ENCODE data around the gene KCNJ12.
"Not testable (repeated sequence)": the region's sequence is repeated elsewhere in the genome, so short reads cannot be mapped to it uniquely, and the experiment has no call there.

KCNJ12 gene

DNA sequence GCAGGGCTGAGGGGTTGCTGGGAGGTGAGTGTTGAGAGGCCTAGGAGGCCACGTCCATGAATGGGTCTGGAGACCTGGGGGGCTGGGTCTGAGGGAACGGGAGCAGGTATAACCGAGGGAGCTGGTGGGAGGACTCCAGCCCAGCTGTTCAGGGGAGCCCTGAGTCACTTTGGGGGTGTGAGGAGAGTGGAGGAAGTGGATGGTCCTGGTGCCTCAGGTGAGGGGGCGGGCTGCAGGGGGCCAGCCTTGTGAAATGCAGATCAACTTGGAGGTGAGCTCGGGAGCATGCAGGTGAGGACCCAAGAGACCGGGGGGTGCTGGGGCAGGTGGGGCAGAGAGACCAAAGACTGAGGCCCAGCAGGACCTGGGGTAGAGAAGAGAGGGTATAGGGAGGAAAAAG, 79.6 kb downstream of the KCNJ12 start:
- H3K79me2 ChIP-seq (ENCODE audit: insufficient read depth, low read length): no peaks in the 10 kb centered on the region
- no peak overlapping the region for H3K4me2 ChIP-seq (ENCODE audit: insufficient read depth, low read length)
- no peak overlapping the region for H2AFZ ChIP-seq (ENCODE audit: low read depth, low read length)
- no peak for ATAC-seq (ENCODE audit: insufficient read depth, low read depth)
- H4K20me1 ChIP-seq (ENCODE audit: insufficient read depth, low read length): no peaks in the 10 kb centered on the region; the same call in 1 of the 2 replicates
- H3K9me3 ChIP-seq (ENCODE audit: insufficient read depth, low read length, severe bottlenecking): no peaks in the 10 kb centered on the region
- TF ChIP-seq EZH2 (IDR thresholded peaks at IDR 0.05; ENCODE audit: borderline replicate concordance, low read depth, low read length, severe bottlenecking): no peak
- no peak for TF ChIP-seq CTCF (IDR thresholded peaks at IDR 0.05; ENCODE audit: borderline replicate concordance, extremely low read depth, low read length, poor library complexity, severe bottlenecking)
- no peak overlapping the region for H3K27ac ChIP-seq (ENCODE audit: low read length)
- H3K27me3 ChIP-seq (ENCODE audit: insufficient read depth, low read length, poor library complexity): no peaks in the 10 kb centered on the region
- no peak for DNase-seq
- no peaks in the 10 kb centered on the region for H3K4me1 ChIP-seq (ENCODE audit: insufficient read depth, low read length)
- H3K36me3 ChIP-seq (ENCODE audit: insufficient read depth, low read length): no peaks in the 10 kb centered on the region
- no peak overlapping the region for H3K4me3 ChIP-seq (ENCODE audit: low read depth in 1 of 2, low read length in 2 of 2)
- no peak overlapping the region for H3K9ac ChIP-seq (ENCODE audit: low read depth, low read length)

DNA sequence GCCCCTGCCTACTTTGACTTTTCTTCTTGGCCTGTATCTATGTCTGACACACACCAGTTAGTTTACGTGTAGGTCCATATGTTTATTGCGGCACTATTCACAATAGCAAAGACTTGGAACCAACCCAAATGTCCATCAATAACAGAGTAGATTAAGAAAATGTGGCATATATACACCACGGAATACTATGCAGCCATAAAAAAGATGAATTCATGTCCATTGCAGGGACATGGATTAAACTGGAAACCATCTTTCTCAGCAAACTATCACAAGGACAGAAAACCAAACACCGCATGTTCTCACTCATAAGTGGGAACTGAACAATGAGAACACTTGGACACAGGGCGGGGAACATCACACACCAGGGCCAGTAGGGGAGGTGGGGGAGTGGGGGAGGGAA, 80.3 kb downstream of the KCNJ12 start:
- H3K79me2 ChIP-seq (ENCODE audit: insufficient read depth, low read length); DNase-seq; H3K9me3 ChIP-seq (ENCODE audit: insufficient read depth, low read length, severe bottlenecking); H3K36me3 ChIP-seq (ENCODE audit: insufficient read depth, low read length); H3K9ac ChIP-seq (ENCODE audit: low read depth, low read length); H3K4me1 ChIP-seq (ENCODE audit: insufficient read depth, low read length); H3K27me3 ChIP-seq (ENCODE audit: insufficient read depth, low read length, poor library complexity); H4K20me1 ChIP-seq (ENCODE audit: insufficient read depth, low read length); ATAC-seq (ENCODE audit: insufficient read depth, low read depth); H3K4me2 ChIP-seq (ENCODE audit: insufficient read depth, low read length); H3K27ac ChIP-seq (ENCODE audit: low read length); H3K4me3 ChIP-seq (ENCODE audit: low read depth in 1 of 2, low read length in 2 of 2); H2AFZ ChIP-seq (ENCODE audit: low read depth, low read length): not testable (repeated sequence)

GRCh38 chr17:21457051-21458026, 81.2 kb downstream of the KCNJ12 start:
- Histone ChIP-seq H2AFZ (ENCODE audit: low read depth, low read length) (no peak overlapping the region; the same call in 1 of the 2 replicates), H3K4me2 (ENCODE audit: insufficient read depth, low read length) (no peak overlapping the region), H3K4me3 (ENCODE audit: low read depth in 1 of 2, low read length in 2 of 2) (no peak overlapping the region), H3K4me1 (ENCODE audit: insufficient read depth, low read length) (no peaks in the 10 kb centered on the region), H3K79me2 (ENCODE audit: insufficient read depth, low read length) (no peaks in the 10 kb centered on the region), H4K20me1 (ENCODE audit: insufficient read depth, low read length) (no peaks in the 10 kb centered on the region; the same call in 1 of the 2 replicates), H3K9me3 (ENCODE audit: insufficient read depth, low read length, severe bottlenecking) (no peaks in the 10 kb centered on the region), H3K27ac (ENCODE audit: low read length) (no peak overlapping the region), H3K36me3 (ENCODE audit: insufficient read depth, low read length) (no peaks in the 10 kb centered on the region), H3K9ac (ENCODE audit: low read depth, low read length) (no peak overlapping the region), H3K27me3 (ENCODE audit: insufficient read depth, low read length, poor library complexity) (peaks cover 4% of the 10 kb centered on the region)
- no peak for TF ChIP-seq EZH2 (IDR thresholded peaks at IDR 0.05; ENCODE audit: borderline replicate concordance, low read depth, low read length, severe bottlenecking)
- TF ChIP-seq CTCF (IDR thresholded peaks at IDR 0.05; ENCODE audit: borderline replicate concordance, extremely low read depth, low read length, poor library complexity, severe bottlenecking): peak; percentile 77
- ATAC-seq (ENCODE audit: insufficient read depth, low read depth): peak; percentile 95
- peak; percentile 87 for DNase-seq

DNA sequence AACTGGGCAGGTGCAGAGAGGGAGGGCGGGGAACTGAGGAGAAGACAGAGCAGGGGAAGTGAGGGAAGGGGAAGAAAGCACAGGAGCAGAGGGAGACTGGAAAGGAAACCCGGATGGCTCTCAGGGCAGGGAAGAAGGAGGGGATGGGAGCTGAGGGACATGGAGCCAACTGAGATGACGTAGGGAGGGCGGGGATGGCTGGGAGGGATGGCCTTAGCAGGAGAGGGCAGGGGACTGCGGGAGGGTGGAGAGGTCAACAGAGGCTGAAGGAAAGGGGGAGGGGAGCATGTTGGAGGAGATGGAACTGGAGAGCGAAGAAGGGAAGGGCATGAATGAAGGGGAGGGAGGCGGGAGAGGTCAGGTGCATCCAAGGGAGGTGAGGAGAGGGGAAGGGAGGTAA, 81.9 kb downstream of the KCNJ12 start:
- Histone ChIP-seq H3K27me3 (ENCODE audit: insufficient read depth, low read length, poor library complexity) (peaks cover 4% of the 10 kb centered on the region), H4K20me1 (ENCODE audit: insufficient read depth, low read length) (no peaks in the 10 kb centered on the region; the same call in none of the 2 replicates), H3K36me3 (ENCODE audit: insufficient read depth, low read length) (no peaks in the 10 kb centered on the region), H3K4me2 (ENCODE audit: insufficient read depth, low read length) (no peak overlapping the region), H3K9ac (ENCODE audit: low read depth, low read length) (no peak overlapping the region), H2AFZ (ENCODE audit: low read depth, low read length) (no peak overlapping the region; the same call in 1 of the 2 replicates), H3K4me3 (ENCODE audit: low read depth in 1 of 2, low read length in 2 of 2) (no peak overlapping the region), H3K4me1 (ENCODE audit: insufficient read depth, low read length) (no peaks in the 10 kb centered on the region), H3K27ac (ENCODE audit: low read length) (no peak overlapping the region), H3K9me3 (ENCODE audit: insufficient read depth, low read length, severe bottlenecking) (no peaks in the 10 kb centered on the region), H3K79me2 (ENCODE audit: insufficient read depth, low read length) (no peaks in the 10 kb centered on the region)
- ATAC-seq (ENCODE audit: insufficient read depth, low read depth) (no peak), DNase-seq (no peak)
- TF ChIP-seq EZH2 (IDR thresholded peaks at IDR 0.05; ENCODE audit: borderline replicate concordance, low read depth, low read length, severe bottlenecking) (no peak), CTCF (IDR thresholded peaks at IDR 0.05; ENCODE audit: borderline replicate concordance, extremely low read depth, low read length, poor library complexity, severe bottlenecking) (no peak)
